Activated naive CD4-positive, alpha-beta T cell treated with anti-CD3 and anti-CD28 coated beads, Interleukin-2, amount 50 U/mL, for 16 hours (primary cell): ENCODE results near the gene STX18.

ENCODE experiments used
- DNase-seq: peaks from one replicate; pipeline ENCODE4 v3.0.0-alpha.2; 2020

Gene STX18

GRCh38 chr4:4374388-4375098, 167.3 kb downstream of the STX18 start:
- no peak for DNase-seq
